KMS-11 (cell line): ENCODE results near the gene HIGD1A.

Experiments
- H2AFZ ChIP-seq: fragments of 200-600 bp; sonication (generic); 2 replicates; pipeline ENCODE4 v1.6.1; 2016; ENCODE audit warnings: antibody characterized with exemption, mixed run types, low read depth
- H3K27ac ChIP-seq: fragments of 200-600 bp; sonication (generic); 2 replicates; pipeline ENCODE4 v1.6.1; 2016; ENCODE audit warnings: mild to moderate bottlenecking, mixed run types
- H3K27me3 ChIP-seq: fragments of 200-600 bp; sonication (generic); 2 replicates; pipeline ENCODE4 v1.6.1; 2017; ENCODE audit warnings: mild to moderate bottlenecking, low read depth, mixed run types, moderate library complexity; ENCODE audit not compliant: insufficient read depth
- H3K36me3 ChIP-seq: fragments of 200-600 bp; sonication (generic); 2 replicates; pipeline ENCODE4 v1.6.1; 2017; ENCODE audit warnings: mild to moderate bottlenecking, mixed run types; ENCODE audit not compliant: insufficient read depth
- H3K4me1 ChIP-seq: fragments of 200-600 bp; sonication (generic); 2 replicates; pipeline ENCODE4 v1.6.1; 2016; ENCODE audit warnings: mild to moderate bottlenecking, low read depth, mixed run types; ENCODE audit not compliant: poor library complexity, severe bottlenecking
- H3K4me2 ChIP-seq: fragments of 200-600 bp; sonication (generic); 2 replicates; pipeline ENCODE4 v1.7.0; 2016; ENCODE audit warnings: mild to moderate bottlenecking, mixed run types
- H3K4me3 ChIP-seq: fragments of 200-600 bp; sonication (generic); IDR thresholded peaks from 2 replicates; pipeline ENCODE4 v1.6.1; 2017; ENCODE audit warnings: low read depth, low read length, mixed read lengths; ENCODE audit not compliant: insufficient read depth
- H3K79me2 ChIP-seq: fragments of 200-600 bp; sonication (generic); 2 replicates; pipeline ENCODE4 v1.6.1; 2016; ENCODE audit warnings: low read depth, mixed run types; ENCODE audit not compliant: insufficient read depth
- H3K9ac ChIP-seq: fragments of 200-600 bp; sonication (generic); 2 replicates; pipeline ENCODE4 v1.6.1; 2016; ENCODE audit warnings: mild to moderate bottlenecking, mixed run types
- H4K20me1 ChIP-seq: fragments of 200-600 bp; sonication (generic); 2 replicates; pipeline ENCODE4 v1.6.1; 2016; ENCODE audit warnings: mild to moderate bottlenecking, mixed run types; ENCODE audit not compliant: insufficient read depth
- TF ChIP-seq, protein P1 (sequence below): fragments of 200-600 bp; sonication (generic); conservative IDR thresholded peaks from 2 replicates; pipeline ENCODE4 v1.6.1; 2017; ENCODE audit warnings: low read depth, mild to moderate bottlenecking, antibody characterized with exemption, low read length, moderate library complexity, mixed read lengths

Gene HIGD1A

DNA sequence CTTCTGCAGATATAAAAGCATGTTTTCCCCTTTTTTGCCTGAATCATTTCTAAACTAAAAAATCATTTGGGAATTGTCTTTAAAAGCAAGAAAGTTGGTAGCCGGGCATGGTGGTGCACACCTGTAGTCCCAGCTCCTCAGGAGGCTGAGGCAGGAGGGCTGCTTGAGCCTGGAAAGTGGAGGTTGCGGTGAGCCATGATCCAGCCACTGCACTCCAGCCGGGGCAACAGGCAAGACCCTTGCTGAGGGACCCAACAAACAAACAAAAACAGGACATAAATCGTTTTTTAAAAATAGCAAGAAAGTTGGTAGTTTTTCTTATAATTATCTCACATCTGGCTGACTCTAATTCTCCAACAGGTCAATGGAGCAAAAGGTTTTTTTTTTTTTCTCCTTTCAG, 2.5 kb downstream of the HIGD1A start:
- no peak overlapping the region for H3K27ac ChIP-seq
- no peaks in the 10 kb centered on the region; the same call in 1 of the 2 replicates for H3K36me3 ChIP-seq
- no peak overlapping the region for H3K9ac ChIP-seq
- no peaks in the 10 kb centered on the region for H3K4me1 ChIP-seq
- no peaks in the 10 kb centered on the region for H3K27me3 ChIP-seq
- H4K20me1 ChIP-seq = no peaks in the 10 kb centered on the region
- no peak overlapping the region for H3K4me3 ChIP-seq
- H3K79me2 ChIP-seq = peaks cover 5% of the 10 kb centered on the region; the same call in 1 of the 2 replicates
- TF ChIP-seq, protein P1, sequence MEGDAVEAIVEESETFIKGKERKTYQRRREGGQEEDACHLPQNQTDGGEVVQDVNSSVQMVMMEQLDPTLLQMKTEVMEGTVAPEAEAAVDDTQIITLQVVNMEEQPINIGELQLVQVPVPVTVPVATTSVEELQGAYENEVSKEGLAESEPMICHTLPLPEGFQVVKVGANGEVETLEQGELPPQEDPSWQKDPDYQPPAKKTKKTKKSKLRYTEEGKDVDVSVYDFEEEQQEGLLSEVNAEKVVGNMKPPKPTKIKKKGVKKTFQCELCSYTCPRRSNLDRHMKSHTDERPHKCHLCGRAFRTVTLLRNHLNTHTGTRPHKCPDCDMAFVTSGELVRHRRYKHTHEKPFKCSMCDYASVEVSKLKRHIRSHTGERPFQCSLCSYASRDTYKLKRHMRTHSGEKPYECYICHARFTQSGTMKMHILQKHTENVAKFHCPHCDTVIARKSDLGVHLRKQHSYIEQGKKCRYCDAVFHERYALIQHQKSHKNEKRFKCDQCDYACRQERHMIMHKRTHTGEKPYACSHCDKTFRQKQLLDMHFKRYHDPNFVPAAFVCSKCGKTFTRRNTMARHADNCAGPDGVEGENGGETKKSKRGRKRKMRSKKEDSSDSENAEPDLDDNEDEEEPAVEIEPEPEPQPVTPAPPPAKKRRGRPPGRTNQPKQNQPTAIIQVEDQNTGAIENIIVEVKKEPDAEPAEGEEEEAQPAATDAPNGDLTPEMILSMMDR = no peak
- no peak overlapping the region for H2AFZ ChIP-seq
- no peak overlapping the region for H3K4me2 ChIP-seq

DNA sequence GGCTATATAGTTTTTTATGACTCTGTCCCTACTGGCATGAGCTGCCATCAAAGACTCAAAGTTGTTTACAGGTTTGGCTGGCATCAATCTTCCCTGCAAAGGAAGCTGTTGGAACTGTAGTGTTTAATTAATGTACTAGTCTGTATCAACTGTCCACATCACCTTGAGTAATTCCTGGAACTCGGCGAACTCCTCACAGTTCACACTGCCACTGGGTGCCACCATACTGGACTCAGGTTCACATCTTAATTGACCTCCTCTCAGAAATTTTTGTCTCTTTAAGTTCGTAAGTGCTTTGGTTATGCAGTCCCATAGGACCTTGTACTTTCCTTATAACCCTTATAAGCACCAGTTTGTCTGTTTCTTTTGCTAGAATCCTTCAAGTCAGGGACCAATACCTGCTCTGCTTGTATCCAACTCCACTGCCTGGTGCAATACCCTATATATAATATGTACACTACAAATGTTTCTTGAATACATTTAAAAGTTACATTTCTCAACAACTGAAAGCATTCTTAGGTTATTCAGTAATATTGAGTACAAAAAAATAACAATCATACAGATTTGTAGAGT, 3.2 kb downstream of the HIGD1A start:
- TF ChIP-seq, protein P1 = no peak
- Histone ChIP-seq H3K4me1 (no peaks in the 10 kb centered on the region), H3K36me3 (no peaks in the 10 kb centered on the region; the same call in 1 of the 2 replicates), H3K79me2 (peaks cover 5% of the 10 kb centered on the region; the same call in 1 of the 2 replicates), H3K27ac (no peak overlapping the region), H4K20me1 (no peaks in the 10 kb centered on the region), H2AFZ (no peak overlapping the region), H3K9ac (no peak overlapping the region), H3K27me3 (no peaks in the 10 kb centered on the region), H3K4me2 (no peak overlapping the region), H3K4me3 (no peak overlapping the region)

DNA sequence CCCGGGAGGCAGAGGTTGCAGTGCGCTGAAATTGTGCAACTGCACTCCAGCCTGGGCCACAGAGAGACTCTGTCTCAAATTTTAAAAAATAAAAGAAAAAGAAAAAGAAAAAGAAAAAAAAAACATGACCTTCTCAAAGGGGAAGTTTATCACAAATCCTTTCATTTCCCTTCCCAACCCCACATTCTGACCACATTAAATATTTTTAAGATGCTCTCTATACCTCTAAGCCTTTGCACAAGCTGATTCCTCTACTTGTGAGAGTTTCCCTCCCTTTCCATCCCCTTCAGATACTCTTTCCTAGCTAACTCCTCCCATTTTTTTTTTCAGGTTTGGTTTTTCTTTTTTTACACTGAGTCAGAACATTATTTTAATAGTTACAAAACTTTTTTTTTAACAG, 4.0 kb downstream of the HIGD1A start:
- no peak overlapping the region for H3K27ac ChIP-seq
- no peak overlapping the region for H3K4me3 ChIP-seq
- H3K9ac ChIP-seq = no peak overlapping the region
- TF ChIP-seq, protein P1 = no peak
- H3K4me1 ChIP-seq = no peaks in the 10 kb centered on the region
- no peak overlapping the region for H2AFZ ChIP-seq
- no peaks in the 10 kb centered on the region for H4K20me1 ChIP-seq
- no peaks in the 10 kb centered on the region for H3K27me3 ChIP-seq
- H3K4me2 ChIP-seq = no peak overlapping the region
- no peaks in the 10 kb centered on the region; the same call in 1 of the 2 replicates for H3K36me3 ChIP-seq
- H3K79me2 ChIP-seq = peaks cover 5% of the 10 kb centered on the region; the same call in 1 of the 2 replicates

DNA sequence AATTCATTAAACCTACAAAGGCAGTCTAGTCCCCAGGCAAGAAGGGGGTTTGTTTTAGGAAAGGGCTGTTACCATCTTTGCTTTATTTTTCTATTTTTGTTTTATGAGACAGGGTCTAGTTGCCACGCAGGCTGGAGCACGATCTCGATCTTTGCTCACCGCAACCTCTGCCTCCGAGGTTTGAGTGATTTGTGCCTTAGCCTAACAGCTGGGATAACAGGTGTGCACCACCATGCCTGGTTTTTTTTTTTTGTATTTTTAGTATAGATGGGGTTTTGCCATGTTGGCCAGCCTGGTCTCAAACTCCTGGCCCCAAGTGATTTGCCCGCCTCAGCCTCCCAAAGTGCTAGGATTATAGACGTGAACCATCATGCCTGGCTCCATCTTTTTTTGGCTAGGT, 4.9 kb downstream of the HIGD1A start:
- H3K27ac ChIP-seq = no peak overlapping the region
- H3K79me2 ChIP-seq = peaks cover 5% of the 10 kb centered on the region; the same call in 1 of the 2 replicates
- no peak overlapping the region for H3K4me3 ChIP-seq
- no peak overlapping the region for H3K4me2 ChIP-seq
- no peaks in the 10 kb centered on the region for H3K4me1 ChIP-seq
- no peak overlapping the region for H3K9ac ChIP-seq
- no peaks in the 10 kb centered on the region; the same call in 1 of the 2 replicates for H3K36me3 ChIP-seq
- TF ChIP-seq, protein P1 = no peak
- H2AFZ ChIP-seq = no peak overlapping the region
- no peaks in the 10 kb centered on the region for H4K20me1 ChIP-seq
- no peaks in the 10 kb centered on the region for H3K27me3 ChIP-seq
